Endodermal cell (in vitro differentiated cells): Measurements from ENCODE around the gene GNAO1. TPM values are rescaled to one million over a fixed set of nuclear protein-coding genes. Genes with fewer than 3 reads are reported as not detected.

Experiments used
- DNase-seq: peaks from one replicate; pipeline ENCODE4 v3.0.0-alpha.2; 2017
- H3K27ac ChIP-seq: 2 replicates; pipeline ENCODE4 v1.5.1; 2013; ENCODE audit warnings: mild to moderate bottlenecking, low read depth, low read length, moderate library complexity
- H3K27me3 ChIP-seq: 2 replicates; pipeline ENCODE4 v1.6.1; 2013; ENCODE audit warnings: mild to moderate bottlenecking, low read length, moderate library complexity; ENCODE audit not compliant: insufficient read depth, control insufficient read depth, poor library complexity, severe bottlenecking
- H3K36me3 ChIP-seq: 2 replicates; pipeline ENCODE4 v1.7.0; 2013; ENCODE audit warnings: mild to moderate bottlenecking, low read length, moderate library complexity; ENCODE audit not compliant: control insufficient read depth, insufficient read depth
- H3K4me1 ChIP-seq: one replicate; pipeline ENCODE4 v1.7.0; 2013; ENCODE audit warnings: low read length; ENCODE audit not compliant: control insufficient read depth, insufficient read depth
- H3K4me3 ChIP-seq: 2 replicates; pipeline ENCODE4 v1.5.1; 2013; ENCODE audit warnings: mild to moderate bottlenecking, low read length, moderate library complexity
- H3K9ac ChIP-seq: 2 replicates; pipeline ENCODE4 v1.6.1; 2013; ENCODE audit warnings: mild to moderate bottlenecking, low read length, moderate library complexity; ENCODE audit not compliant: poor library complexity, severe bottlenecking; ENCODE audit errors: extremely low read depth
- H3K9me3 ChIP-seq: 2 replicates; pipeline ENCODE4 v1.6.1; 2013; ENCODE audit warnings: mild to moderate bottlenecking, low read length, moderate library complexity; ENCODE audit not compliant: control insufficient read depth
- H3K27ac Mint-ChIP-seq: 2 replicates; pipeline ENCODE4 v1.8.0; 2020; ENCODE audit warnings: mixed read lengths
- H3K27me3 Mint-ChIP-seq: 2 replicates; pipeline ENCODE4 v1.8.0; 2021; ENCODE audit warnings: mild to moderate bottlenecking, mixed read lengths; ENCODE audit not compliant: insufficient read depth
- H3K36me3 Mint-ChIP-seq: 2 replicates; pipeline ENCODE4 v1.8.0; 2020; ENCODE audit warnings: low read depth, mixed read lengths
- H3K4me1 Mint-ChIP-seq: 2 replicates; pipeline ENCODE4 v1.8.0; 2020; ENCODE audit warnings: mixed read lengths
- H3K4me3 Mint-ChIP-seq: 2 replicates; pipeline ENCODE4 v1.8.0; 2020; ENCODE audit warnings: mild to moderate bottlenecking, moderate library complexity, mixed read lengths
- H3K9me3 Mint-ChIP-seq: 2 replicates; pipeline ENCODE4 v1.8.0; 2020; ENCODE audit warnings: mild to moderate bottlenecking, mixed read lengths
- WGBS, 2 experiments: methylation state at CpG; one replicate each; pipeline versions ENCODE4 v1.1.5 to v1.1.7; 2013; ENCODE audit warnings: missing lambda C conversion rate in 2 of 2, mixed read lengths in 1 of 2; ENCODE audit not compliant: insufficient coverage in 1 of 2, insufficient read length in 1 of 2; 5-methylcytosine and 5-hydroxymethylcytosine counted together
- total RNA-seq, 2 donors: library from RNA; stranded (reverse); fragmentation: NEBNext Ultra II Directional in 1 of 2; extraction: Animal tissue kit (Norgen Biotek cat#: 25700) in 1 of 2; gene quantifications; 2 replicates in 1 of 2; 3 replicates in 1 of 2; pipeline ENCODE4 v1.2.1, GENCODE V29; 2021
- TF ChIP-seq, protein P1 (sequence below): fragments of 200-600 bp; sonication (generic); conservative IDR thresholded peaks from 2 replicates; pipeline ENCODE4 v1.5.0; 2021; ENCODE audit warnings: antibody characterized with exemption, mild to moderate bottlenecking

Gene GNAO1
- total RNA-seq, 2 donors from 2014 or later = 2.7 to 7.1 TPM

DNA sequence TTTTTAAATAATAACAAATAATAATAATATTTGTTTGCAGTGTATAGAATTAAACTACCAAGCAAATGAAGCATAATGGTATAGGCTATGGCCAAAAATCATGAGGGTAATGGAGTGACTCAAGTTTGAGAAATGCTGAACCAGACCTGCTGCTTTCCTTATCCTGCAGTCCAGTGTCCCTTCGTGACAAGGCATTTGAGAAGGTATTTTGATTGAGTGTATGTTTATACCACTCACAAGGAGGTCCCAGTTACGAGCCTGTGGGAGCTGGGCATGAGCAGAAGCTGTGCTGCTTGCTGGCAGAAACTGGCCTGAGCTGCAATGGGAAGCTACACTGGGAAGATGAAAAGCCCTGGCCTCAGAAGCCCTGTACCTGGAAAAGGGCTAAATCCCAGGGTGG lies 50.3 kb downstream of the GNAO1 start:
- Mint-ChIP-seq H3K9me3 (no peaks in the 10 kb centered on the region), H3K36me3 (no peaks in the 10 kb centered on the region), H3K27ac (no peak overlapping the region), H3K27me3 (no peaks in the 10 kb centered on the region), H3K4me1 (no peaks in the 10 kb centered on the region), H3K4me3 (no peak overlapping the region)
- WGBS, 2 experiments = 83 to 87% methylated on average over 2 of the region's 2 CpGs
- Histone ChIP-seq H3K27me3 (no peaks in the 10 kb centered on the region), H3K4me3 (no peak overlapping the region), H3K4me1 (no peaks in the 10 kb centered on the region), H3K9ac (no peak overlapping the region), H3K27ac (no peak overlapping the region), H3K36me3 (no peaks in the 10 kb centered on the region), H3K9me3 (no peaks in the 10 kb centered on the region)
- no peak for DNase-seq
- TF ChIP-seq, protein P1, sequence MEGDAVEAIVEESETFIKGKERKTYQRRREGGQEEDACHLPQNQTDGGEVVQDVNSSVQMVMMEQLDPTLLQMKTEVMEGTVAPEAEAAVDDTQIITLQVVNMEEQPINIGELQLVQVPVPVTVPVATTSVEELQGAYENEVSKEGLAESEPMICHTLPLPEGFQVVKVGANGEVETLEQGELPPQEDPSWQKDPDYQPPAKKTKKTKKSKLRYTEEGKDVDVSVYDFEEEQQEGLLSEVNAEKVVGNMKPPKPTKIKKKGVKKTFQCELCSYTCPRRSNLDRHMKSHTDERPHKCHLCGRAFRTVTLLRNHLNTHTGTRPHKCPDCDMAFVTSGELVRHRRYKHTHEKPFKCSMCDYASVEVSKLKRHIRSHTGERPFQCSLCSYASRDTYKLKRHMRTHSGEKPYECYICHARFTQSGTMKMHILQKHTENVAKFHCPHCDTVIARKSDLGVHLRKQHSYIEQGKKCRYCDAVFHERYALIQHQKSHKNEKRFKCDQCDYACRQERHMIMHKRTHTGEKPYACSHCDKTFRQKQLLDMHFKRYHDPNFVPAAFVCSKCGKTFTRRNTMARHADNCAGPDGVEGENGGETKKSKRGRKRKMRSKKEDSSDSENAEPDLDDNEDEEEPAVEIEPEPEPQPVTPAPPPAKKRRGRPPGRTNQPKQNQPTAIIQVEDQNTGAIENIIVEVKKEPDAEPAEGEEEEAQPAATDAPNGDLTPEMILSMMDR = no peak

DNA sequence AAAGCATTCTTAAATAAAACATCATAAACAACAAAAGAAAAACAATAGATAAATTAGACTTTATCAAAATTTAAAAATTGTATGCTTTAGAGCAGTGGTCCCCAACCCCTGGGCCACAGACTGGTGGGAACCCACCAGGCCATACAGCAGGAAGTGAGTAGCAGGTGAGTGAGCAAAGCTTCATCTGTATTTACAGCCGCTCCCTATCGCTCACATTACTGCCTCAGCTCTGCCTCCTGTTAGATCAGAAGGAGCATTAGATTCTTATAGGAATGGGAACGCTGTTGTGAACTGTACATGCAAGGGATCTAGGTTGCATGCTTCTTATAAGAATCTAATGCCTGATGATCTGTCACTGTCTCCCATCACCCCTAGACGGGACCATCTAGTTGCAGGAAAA lies 51.5 kb downstream of the GNAO1 start:
- DNase-seq = no peak
- 89 to 97% methylated on average over 3 of the region's 4 CpGs for WGBS, 2 experiments
- Histone ChIP-seq H3K9me3 (no peaks in the 10 kb centered on the region), H3K4me3 (no peak overlapping the region), H3K36me3 (no peaks in the 10 kb centered on the region), H3K9ac (no peak overlapping the region), H3K27ac (no peak overlapping the region), H3K27me3 (no peaks in the 10 kb centered on the region), H3K4me1 (no peaks in the 10 kb centered on the region)
- TF ChIP-seq, protein P1 = no peak
- Mint-ChIP-seq H3K27me3 (no peaks in the 10 kb centered on the region), H3K36me3 (no peaks in the 10 kb centered on the region), H3K9me3 (no peaks in the 10 kb centered on the region), H3K4me3 (no peak overlapping the region), H3K27ac (no peak overlapping the region), H3K4me1 (no peaks in the 10 kb centered on the region)

DNA sequence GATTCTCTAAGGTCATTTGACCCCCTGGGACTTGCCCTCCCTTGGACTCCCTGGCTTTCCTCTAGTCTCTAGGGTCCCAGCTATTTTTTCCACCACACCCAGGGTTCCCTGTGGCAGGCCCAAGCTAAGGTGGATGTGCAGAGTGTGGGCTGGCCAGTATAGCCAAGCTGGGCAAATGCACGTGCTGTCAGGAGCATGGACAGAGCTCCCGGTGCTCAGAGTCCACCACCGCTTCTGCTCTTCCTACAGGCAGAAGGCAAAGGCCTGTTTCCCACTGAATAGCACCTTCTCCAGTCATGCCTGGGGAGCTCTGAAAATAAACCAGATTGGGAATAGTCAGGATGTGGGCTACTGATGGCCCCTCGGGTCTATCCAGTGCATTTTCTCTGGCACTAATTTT lies 53.3 kb downstream of the GNAO1 start:
- H3K4me3 ChIP-seq = no peak overlapping the region
- Mint-ChIP-seq H3K9me3 (no peaks in the 10 kb centered on the region), H3K36me3 (no peaks in the 10 kb centered on the region), H3K27me3 (no peaks in the 10 kb centered on the region), H3K27ac (no peak overlapping the region), H3K4me3 (no peak overlapping the region), H3K4me1 (no peaks in the 10 kb centered on the region)
- H3K9ac ChIP-seq = no peak overlapping the region
- TF ChIP-seq, protein P1 = no peak
- no peaks in the 10 kb centered on the region for H3K4me1 ChIP-seq
- H3K36me3 ChIP-seq = no peaks in the 10 kb centered on the region
- H3K27me3 ChIP-seq = no peaks in the 10 kb centered on the region
- H3K27ac ChIP-seq = no peak overlapping the region
- no peaks in the 10 kb centered on the region for H3K9me3 ChIP-seq
- WGBS, 2 experiments = 95 to 100% methylated on average over 2 to 4 of the region's 4 CpGs
- no peak for DNase-seq
